OCI-LY7 (cell line): ENCODE data around the gene CNIH1. TPM values are rescaled to one million over a fixed set of nuclear protein-coding genes. Genes with fewer than 3 reads are reported as not detected.
A peak's percentile ranks its signal among the peaks of the same experiment; 100 is the strongest.

ENCODE experiments used
- BruUV-seq: library from RNA; stranded (reverse); fragments of 400-500 nt; replicated peaks from 2 replicates; lab custom pipeline; 2021; lab: Mats Ljungman, UMichigan
- CTCF ChIA-PET: fragments of 300-600 bp; sonication (Branson Sonifier 250); formaldehyde crosslinking; loops from one replicate; lab custom pipeline; 2022; ENCODE audit warnings: antibody characterized with exemption; ENCODE audit not compliant: unreplicated experiment; lab: Charles Lee
- POLR2A ChIA-PET: fragments of 300-600 bp; sonication (Branson Sonifier 250); formaldehyde crosslinking; loops from one replicate; lab custom pipeline; 2022; ENCODE audit warnings: antibody characterized with exemption; lab: Charles Lee
- DNase-seq: peaks from one replicate; pipeline ENCODE4 v3.0.0-alpha.2; 2015; ENCODE audit warnings: low spot score
- H2AFZ ChIP-seq: fragments of 200-600 bp; sonication (generic), shearing (Covaris generic); 2 replicates; pipeline ENCODE4 v1.6.1; 2014; ENCODE audit warnings: mild to moderate bottlenecking, antibody characterized with exemption, low read length, moderate library complexity
- H3K27ac ChIP-seq: fragments of 200-600 bp; sonication (generic); 2 replicates; pipeline ENCODE4 v1.5.1; 2014; ENCODE audit warnings: mixed run types, low read depth, mild to moderate bottlenecking, moderate library complexity, low read length, inconsistent platforms; ENCODE audit not compliant: poor library complexity, severe bottlenecking
- H3K36me3 ChIP-seq: fragments of 200-600 bp; sonication (generic); 2 replicates; pipeline ENCODE4 v1.6.1; 2014; ENCODE audit warnings: mild to moderate bottlenecking, antibody characterized with exemption, low read length, moderate library complexity, mixed read lengths; ENCODE audit not compliant: insufficient read depth
- H3K4me1 ChIP-seq: fragments of 200-600 bp; sonication (generic); 2 replicates; pipeline ENCODE4 v1.5.1; 2014; ENCODE audit warnings: mild to moderate bottlenecking, low read length; ENCODE audit not compliant: insufficient read depth, poor library complexity, severe bottlenecking
- H3K4me2 ChIP-seq: fragments of 200-600 bp; sonication (generic); 2 replicates; pipeline ENCODE4 v1.6.1; 2014; ENCODE audit warnings: mild to moderate bottlenecking, low read length
- H3K4me3 ChIP-seq: fragments of 200-600 bp; sonication (generic); 2 replicates; pipeline ENCODE4 v1.5.1; 2014; ENCODE audit warnings: mild to moderate bottlenecking, low read depth, low read length; ENCODE audit not compliant: poor library complexity, severe bottlenecking
- H3K79me2 ChIP-seq: fragments of 200-600 bp; sonication (generic); 2 replicates; pipeline ENCODE4 v1.6.1; 2016; ENCODE audit warnings: low read depth, mild to moderate bottlenecking, low read length, moderate library complexity, mixed read lengths; ENCODE audit not compliant: insufficient read depth
- H3K9me2 ChIP-seq: fragments of 200-600 bp; sonication (generic); 2 replicates; pipeline ENCODE4 v1.6.1; 2016; ENCODE audit warnings: mild to moderate bottlenecking, low read length, mixed read lengths; ENCODE audit not compliant: insufficient read depth
- H3K9me3 ChIP-seq: fragments of 200-600 bp; sonication (generic); 2 replicates; pipeline ENCODE4 v1.6.1; 2014; ENCODE audit warnings: mild to moderate bottlenecking, mixed run types, low read length, mixed read lengths
- H4K20me1 ChIP-seq: fragments of 200-600 bp; sonication (generic); 2 replicates; pipeline ENCODE4 v1.6.1; 2014; ENCODE audit warnings: mild to moderate bottlenecking, antibody characterized with exemption, low read length, moderate library complexity, mixed read lengths; ENCODE audit not compliant: insufficient read depth
- EZH2phosphoT487 ChIP-seq: fragments of 200-600 bp; sonication (generic); IDR thresholded peaks from 2 replicates; pipeline ENCODE4 v1.6.1; 2018; ENCODE audit warnings: low read depth, borderline replicate concordance, mild to moderate bottlenecking, mixed run types, antibody characterized with exemption, low read length, moderate library complexity, mixed read lengths
- intact Hi-C: fragments of 100-400 bp; cut with micrococcal nuclease; formaldehyde crosslinking; loops from one replicate; pipeline ENCODE4 v1.10.0; 2022; ENCODE audit not compliant: unreplicated experiment
- total RNA-seq, 2 experiments: library from RNA; depleted of rRNA in 1 of 2; stranded (reverse); fragments of >200 nt in 1 of 2; shearing (Covaris generic) in 1 of 2; gene quantifications; 2 replicates each; pipeline ENCODE4 v1.2.3, GENCODE V29; 2014 to 2022
- TF ChIP-seq, protein P1 (sequence below): fragments of 200-600 bp; sonication (generic); conservative IDR thresholded peaks from 2 replicates; pipeline ENCODE4 v1.5.1; 2014; ENCODE audit warnings: mild to moderate bottlenecking, antibody characterized with exemption, low read length, moderate library complexity, mixed read lengths

Gene CNIH1
- total RNA-seq, 2 experiments from 2014 or later, result 29.7 to 96.6 TPM

DNA sequence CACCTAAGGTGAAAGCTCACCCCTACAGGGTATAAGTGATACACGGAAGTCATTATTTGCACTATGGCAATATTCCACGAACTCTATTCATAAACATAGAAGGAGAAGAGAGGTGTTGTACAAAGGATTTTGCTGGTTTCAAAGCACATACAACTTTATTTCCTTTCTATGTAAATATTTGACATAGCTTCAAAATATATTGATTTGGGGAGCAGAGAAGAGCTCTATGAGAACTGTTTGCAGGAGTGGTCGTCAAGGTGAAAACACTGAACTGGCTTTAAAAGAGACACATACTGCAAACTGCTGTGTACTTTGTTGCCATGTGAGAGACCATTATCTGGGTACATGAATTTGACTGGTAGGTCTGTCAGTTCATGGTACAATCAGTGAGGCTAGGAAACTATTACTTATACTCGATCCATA is 16.7 kb downstream of the CNIH1 start:
- Histone ChIP-seq H2AFZ (no peak overlapping the region), H3K4me2 (no peak overlapping the region), H3K79me2 (no peaks in the 10 kb centered on the region), H3K36me3 (peaks cover 98% of the 10 kb centered on the region), H3K27ac (no peak overlapping the region), H3K9me2 (no peaks in the 10 kb centered on the region), H4K20me1 (no peaks in the 10 kb centered on the region), H3K4me1 (peaks cover 7% of the 10 kb centered on the region), H3K9me3 (no peaks in the 10 kb centered on the region), H3K4me3 (no peak overlapping the region)
- DNase-seq, result no peak
- intact Hi-C loops, result no loop called here
- TF ChIP-seq, protein P1, sequence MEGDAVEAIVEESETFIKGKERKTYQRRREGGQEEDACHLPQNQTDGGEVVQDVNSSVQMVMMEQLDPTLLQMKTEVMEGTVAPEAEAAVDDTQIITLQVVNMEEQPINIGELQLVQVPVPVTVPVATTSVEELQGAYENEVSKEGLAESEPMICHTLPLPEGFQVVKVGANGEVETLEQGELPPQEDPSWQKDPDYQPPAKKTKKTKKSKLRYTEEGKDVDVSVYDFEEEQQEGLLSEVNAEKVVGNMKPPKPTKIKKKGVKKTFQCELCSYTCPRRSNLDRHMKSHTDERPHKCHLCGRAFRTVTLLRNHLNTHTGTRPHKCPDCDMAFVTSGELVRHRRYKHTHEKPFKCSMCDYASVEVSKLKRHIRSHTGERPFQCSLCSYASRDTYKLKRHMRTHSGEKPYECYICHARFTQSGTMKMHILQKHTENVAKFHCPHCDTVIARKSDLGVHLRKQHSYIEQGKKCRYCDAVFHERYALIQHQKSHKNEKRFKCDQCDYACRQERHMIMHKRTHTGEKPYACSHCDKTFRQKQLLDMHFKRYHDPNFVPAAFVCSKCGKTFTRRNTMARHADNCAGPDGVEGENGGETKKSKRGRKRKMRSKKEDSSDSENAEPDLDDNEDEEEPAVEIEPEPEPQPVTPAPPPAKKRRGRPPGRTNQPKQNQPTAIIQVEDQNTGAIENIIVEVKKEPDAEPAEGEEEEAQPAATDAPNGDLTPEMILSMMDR, result no peak
- TF ChIP-seq EZH2phosphoT487, result no peak
- no TSS peak for BruUV-seq
- CTCF ChIA-PET, result no interaction called here
- POLR2A ChIA-PET, result interaction anchor here (2.0 to 2.4 kb wide), 3 partner anchors 11 to 27 kb away, joined by 6 to 16 read pairs (median 9); partner anchors contain the start of gene CDKN3

DNA sequence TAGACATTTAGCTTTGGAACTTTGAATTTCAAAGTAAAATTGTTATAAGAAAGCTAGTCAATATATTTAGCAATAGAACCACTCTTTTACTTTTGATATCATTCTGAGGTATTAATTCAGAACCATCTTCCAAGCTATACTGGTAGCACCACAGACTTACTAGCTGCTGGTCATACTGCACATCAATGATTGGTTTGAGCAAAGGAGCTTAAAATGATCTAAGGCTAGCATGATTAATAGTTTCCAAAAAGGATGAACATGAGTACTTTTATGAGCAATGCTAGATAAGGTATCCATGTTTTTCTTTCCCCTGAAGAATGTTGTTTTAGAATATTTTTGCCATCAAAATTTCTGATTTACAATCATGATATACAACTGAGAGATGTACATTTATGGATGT is 17.2 kb downstream of the CNIH1 start:
- ChIA-PET CTCF (interaction anchor here (0.9 kb wide), 1 partner anchor 26 kb away, joined by 3 read pairs; no protein-coding TSS in a partner anchor), POLR2A (interaction anchor here (0.6 to 2.4 kb wide), 6 partner anchors 8 to 497 kb away, joined by 3 to 16 read pairs (median 5); partner anchors contain the start of gene CDKN3)
- Histone ChIP-seq H3K9me2 (no peaks in the 10 kb centered on the region), H2AFZ (no peak overlapping the region), H3K9me3 (no peaks in the 10 kb centered on the region), H3K4me1 (peaks cover 7% of the 10 kb centered on the region), H4K20me1 (no peaks in the 10 kb centered on the region), H3K4me3 (no peak overlapping the region), H3K79me2 (no peaks in the 10 kb centered on the region), H3K4me2 (no peak overlapping the region), H3K27ac (no peak overlapping the region), H3K36me3 (peaks cover 98% of the 10 kb centered on the region)
- TF ChIP-seq, protein P1, result no peak
- no peak for TF ChIP-seq EZH2phosphoT487
- no TSS peak for BruUV-seq
- DNase-seq, result no peak
- intact Hi-C loops, result no loop called here

DNA sequence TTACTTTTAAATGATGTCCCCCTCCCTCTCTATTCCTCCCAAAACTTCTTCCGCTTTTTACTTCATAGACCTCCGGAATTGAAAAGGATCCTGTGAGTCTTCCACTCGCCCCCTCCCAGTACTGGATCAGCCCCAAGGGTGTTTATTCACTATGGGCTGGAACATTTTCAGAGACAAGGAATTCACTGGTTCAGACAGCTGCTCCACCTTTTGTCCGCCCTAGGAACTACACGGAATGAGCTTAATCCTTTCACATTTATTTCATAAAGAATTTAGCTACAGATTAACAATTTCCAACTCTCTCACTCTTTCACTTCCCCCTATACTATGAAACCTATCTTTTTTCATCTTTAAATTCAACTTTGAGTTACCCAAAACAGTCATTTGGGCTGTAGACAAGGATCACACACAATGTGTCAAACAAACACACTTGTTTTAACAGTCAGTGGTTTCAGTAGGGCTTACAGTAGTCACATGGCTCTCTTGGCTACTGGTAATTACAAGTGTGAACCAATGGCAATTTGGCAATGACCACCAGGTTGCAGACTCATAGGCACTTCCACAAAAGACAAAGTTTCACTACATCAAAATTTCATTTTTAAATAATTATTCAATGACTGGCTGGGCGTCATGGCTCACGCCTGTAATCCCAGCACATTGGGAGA is 20.6 kb downstream of the CNIH1 start:
- TF ChIP-seq, protein P1, result peak; percentile 76
- no peak for TF ChIP-seq EZH2phosphoT487
- intact Hi-C loops, result no loop called here
- BruUV-seq, result no TSS peak

More for the DNA sequence above, 20.6 kb downstream of the CNIH1 start:
- Histone ChIP-seq H3K4me2 (no peak overlapping the region), H3K4me1 (peaks cover 7% of the 10 kb centered on the region), H4K20me1 (no peaks in the 10 kb centered on the region), H3K36me3 (peaks cover 97% of the 10 kb centered on the region), H3K4me3 (no peak overlapping the region), H3K9me2 (no peaks in the 10 kb centered on the region), H2AFZ (no peak overlapping the region), H3K9me3 (no peaks in the 10 kb centered on the region), H3K27ac (no peak overlapping the region), H3K79me2 (no peaks in the 10 kb centered on the region)
- ChIA-PET CTCF (no interaction called here), POLR2A (interaction anchor here (0.6 kb wide), 2 partner anchors 34 to 35 kb away, joined by 3 read pairs; no protein-coding TSS in a partner anchor)
- DNase-seq, result peak; percentile 35
